Prostate gland (tissue), 1 donor: ENCODE results near the gene DDX47.

Source experiments
- POLR2A ChIP-seq: fragments of 450-650 bp; IDR thresholded peaks from one replicate; pipeline ENCODE4 v1.6.1; 2016; ENCODE audit warnings: antibody characterized with exemption, mild to moderate bottlenecking
- POLR2AphosphoS5 ChIP-seq: sonication (generic); formaldehyde crosslinking; IDR thresholded peaks from one replicate; pipeline ENCODE4 v1.6.1; 2017; ENCODE audit warnings: antibody characterized with exemption

DNA sequence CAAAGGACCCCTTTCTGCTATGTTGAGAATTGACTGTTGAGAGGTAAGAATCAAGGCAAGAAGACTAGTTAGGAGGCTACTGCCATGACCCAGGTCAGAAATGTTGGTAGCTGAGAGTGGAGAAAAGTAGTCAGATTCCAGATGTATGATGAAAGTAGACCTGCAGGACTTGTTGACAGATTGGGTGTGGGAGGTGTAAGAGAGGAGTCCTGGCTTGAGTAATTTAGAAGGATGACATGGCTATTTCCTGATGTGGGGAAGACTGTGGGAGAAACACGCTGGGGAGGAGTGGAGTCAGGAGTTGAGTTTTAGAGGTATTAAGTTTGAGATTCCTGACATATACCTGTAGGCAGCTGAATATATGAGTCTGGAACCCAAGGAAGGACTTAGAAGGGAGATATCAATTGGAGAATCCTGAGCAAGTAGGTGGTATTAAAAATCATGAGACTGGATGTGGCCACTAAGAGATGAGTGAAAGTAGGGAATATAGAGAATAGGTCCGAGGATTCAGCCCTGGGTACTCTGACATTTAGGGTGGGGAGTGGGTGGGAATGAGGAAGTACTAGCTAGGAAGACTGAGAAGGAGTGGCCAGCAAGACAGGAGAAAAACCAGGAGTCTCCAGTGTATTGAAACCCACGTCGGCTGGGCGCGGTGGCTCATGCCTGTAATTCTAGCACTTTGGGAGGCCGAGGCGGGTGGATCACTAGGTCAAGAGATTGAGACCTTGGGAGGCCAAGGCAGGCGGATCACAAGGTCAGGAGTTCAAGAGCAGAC lies 12.6 kb upstream of the DDX47 start:
- TF ChIP-seq POLR2AphosphoS5 (no peak), POLR2A (no peak)
